ENCODE measurements around the gene ZFP36L2.

DNA sequence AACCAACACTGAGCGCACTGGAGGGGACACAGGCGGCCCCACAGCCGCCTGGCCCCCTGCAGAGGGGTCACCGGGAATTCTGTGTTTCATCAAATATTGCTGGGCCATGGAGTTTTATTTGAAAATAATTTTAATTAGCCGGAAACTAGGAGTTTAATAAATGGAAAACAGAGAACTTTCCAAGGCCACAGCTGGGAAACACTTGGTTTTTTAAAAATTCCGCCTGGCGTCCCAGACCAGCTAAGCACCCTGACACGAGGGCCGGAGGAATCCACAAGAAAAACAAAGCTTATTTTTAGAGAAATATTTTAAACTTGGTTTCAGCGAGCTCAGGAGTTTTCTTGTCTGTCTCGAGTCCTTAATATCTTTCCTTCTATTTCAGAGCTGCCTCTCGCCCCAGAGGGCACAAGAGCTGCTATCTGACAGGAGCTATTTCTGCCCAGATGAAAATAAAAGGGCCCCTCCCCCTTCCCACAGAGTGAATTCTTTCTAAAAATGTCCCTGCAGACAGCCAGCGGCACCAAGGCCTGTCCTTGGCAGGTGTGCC, 8.2 kb downstream of the ZFP36L2 start:
- TF ChIP-seq, protein P1, sequence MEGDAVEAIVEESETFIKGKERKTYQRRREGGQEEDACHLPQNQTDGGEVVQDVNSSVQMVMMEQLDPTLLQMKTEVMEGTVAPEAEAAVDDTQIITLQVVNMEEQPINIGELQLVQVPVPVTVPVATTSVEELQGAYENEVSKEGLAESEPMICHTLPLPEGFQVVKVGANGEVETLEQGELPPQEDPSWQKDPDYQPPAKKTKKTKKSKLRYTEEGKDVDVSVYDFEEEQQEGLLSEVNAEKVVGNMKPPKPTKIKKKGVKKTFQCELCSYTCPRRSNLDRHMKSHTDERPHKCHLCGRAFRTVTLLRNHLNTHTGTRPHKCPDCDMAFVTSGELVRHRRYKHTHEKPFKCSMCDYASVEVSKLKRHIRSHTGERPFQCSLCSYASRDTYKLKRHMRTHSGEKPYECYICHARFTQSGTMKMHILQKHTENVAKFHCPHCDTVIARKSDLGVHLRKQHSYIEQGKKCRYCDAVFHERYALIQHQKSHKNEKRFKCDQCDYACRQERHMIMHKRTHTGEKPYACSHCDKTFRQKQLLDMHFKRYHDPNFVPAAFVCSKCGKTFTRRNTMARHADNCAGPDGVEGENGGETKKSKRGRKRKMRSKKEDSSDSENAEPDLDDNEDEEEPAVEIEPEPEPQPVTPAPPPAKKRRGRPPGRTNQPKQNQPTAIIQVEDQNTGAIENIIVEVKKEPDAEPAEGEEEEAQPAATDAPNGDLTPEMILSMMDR (IDR thresholded peaks at IDR 0.05; ENCODE audit: low read depth, low read length), result no peak
- TF ChIP-seq EZH2phosphoT487 (IDR thresholded peaks at IDR 0.05; ENCODE audit: low read depth), result no peak

Data from OCI-LY3 (cell line).